KMS-11 (cell line): Measurements from ENCODE around the gene FREM1.

ENCODE experiments used
- H2AFZ ChIP-seq: fragments of 200-600 bp; sonication (generic); 2 replicates; pipeline ENCODE4 v1.6.1; 2016; ENCODE audit warnings: antibody characterized with exemption, mixed run types, low read depth
- H3K27ac ChIP-seq: fragments of 200-600 bp; sonication (generic); 2 replicates; pipeline ENCODE4 v1.6.1; 2016; ENCODE audit warnings: mild to moderate bottlenecking, mixed run types
- H3K27me3 ChIP-seq: fragments of 200-600 bp; sonication (generic); 2 replicates; pipeline ENCODE4 v1.6.1; 2017; ENCODE audit warnings: mild to moderate bottlenecking, low read depth, mixed run types, moderate library complexity; ENCODE audit not compliant: insufficient read depth
- H3K36me3 ChIP-seq: fragments of 200-600 bp; sonication (generic); 2 replicates; pipeline ENCODE4 v1.6.1; 2017; ENCODE audit warnings: mild to moderate bottlenecking, mixed run types; ENCODE audit not compliant: insufficient read depth
- H3K4me1 ChIP-seq: fragments of 200-600 bp; sonication (generic); 2 replicates; pipeline ENCODE4 v1.6.1; 2016; ENCODE audit warnings: mild to moderate bottlenecking, low read depth, mixed run types; ENCODE audit not compliant: poor library complexity, severe bottlenecking
- H3K4me2 ChIP-seq: fragments of 200-600 bp; sonication (generic); 2 replicates; pipeline ENCODE4 v1.7.0; 2016; ENCODE audit warnings: mild to moderate bottlenecking, mixed run types
- H3K4me3 ChIP-seq: fragments of 200-600 bp; sonication (generic); IDR thresholded peaks from 2 replicates; pipeline ENCODE4 v1.6.1; 2017; ENCODE audit warnings: low read depth, low read length, mixed read lengths; ENCODE audit not compliant: insufficient read depth
- H3K79me2 ChIP-seq: fragments of 200-600 bp; sonication (generic); 2 replicates; pipeline ENCODE4 v1.6.1; 2016; ENCODE audit warnings: low read depth, mixed run types; ENCODE audit not compliant: insufficient read depth
- H3K9ac ChIP-seq: fragments of 200-600 bp; sonication (generic); 2 replicates; pipeline ENCODE4 v1.6.1; 2016; ENCODE audit warnings: mild to moderate bottlenecking, mixed run types
- H4K20me1 ChIP-seq: fragments of 200-600 bp; sonication (generic); 2 replicates; pipeline ENCODE4 v1.6.1; 2016; ENCODE audit warnings: mild to moderate bottlenecking, mixed run types; ENCODE audit not compliant: insufficient read depth
- TF ChIP-seq, protein P1 (sequence below): fragments of 200-600 bp; sonication (generic); conservative IDR thresholded peaks from 2 replicates; pipeline ENCODE4 v1.6.1; 2017; ENCODE audit warnings: low read depth, mild to moderate bottlenecking, antibody characterized with exemption, low read length, moderate library complexity, mixed read lengths

Gene FREM1

GRCh38 chr9:14775917-14776316 lies 134.3 kb downstream of the FREM1 start:
- H3K27me3 ChIP-seq = no peaks in the 10 kb centered on the region

GRCh38 chr9:14770592-14770991 lies 139.6 kb downstream of the FREM1 start:
- no peak overlapping the region for H2AFZ ChIP-seq
- H3K9ac ChIP-seq = no peak overlapping the region
- no peaks in the 10 kb centered on the region for H3K36me3 ChIP-seq
- no peak overlapping the region for H3K4me3 ChIP-seq
- H3K27me3 ChIP-seq = no peaks in the 10 kb centered on the region
- no peak overlapping the region for H3K4me2 ChIP-seq
- no peaks in the 10 kb centered on the region for H3K79me2 ChIP-seq
- no peaks in the 10 kb centered on the region for H4K20me1 ChIP-seq
- H3K4me1 ChIP-seq = no peaks in the 10 kb centered on the region
- no peak overlapping the region for H3K27ac ChIP-seq
- TF ChIP-seq, protein P1, sequence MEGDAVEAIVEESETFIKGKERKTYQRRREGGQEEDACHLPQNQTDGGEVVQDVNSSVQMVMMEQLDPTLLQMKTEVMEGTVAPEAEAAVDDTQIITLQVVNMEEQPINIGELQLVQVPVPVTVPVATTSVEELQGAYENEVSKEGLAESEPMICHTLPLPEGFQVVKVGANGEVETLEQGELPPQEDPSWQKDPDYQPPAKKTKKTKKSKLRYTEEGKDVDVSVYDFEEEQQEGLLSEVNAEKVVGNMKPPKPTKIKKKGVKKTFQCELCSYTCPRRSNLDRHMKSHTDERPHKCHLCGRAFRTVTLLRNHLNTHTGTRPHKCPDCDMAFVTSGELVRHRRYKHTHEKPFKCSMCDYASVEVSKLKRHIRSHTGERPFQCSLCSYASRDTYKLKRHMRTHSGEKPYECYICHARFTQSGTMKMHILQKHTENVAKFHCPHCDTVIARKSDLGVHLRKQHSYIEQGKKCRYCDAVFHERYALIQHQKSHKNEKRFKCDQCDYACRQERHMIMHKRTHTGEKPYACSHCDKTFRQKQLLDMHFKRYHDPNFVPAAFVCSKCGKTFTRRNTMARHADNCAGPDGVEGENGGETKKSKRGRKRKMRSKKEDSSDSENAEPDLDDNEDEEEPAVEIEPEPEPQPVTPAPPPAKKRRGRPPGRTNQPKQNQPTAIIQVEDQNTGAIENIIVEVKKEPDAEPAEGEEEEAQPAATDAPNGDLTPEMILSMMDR = no peak

More at GRCh38 chr9:14775917-14776316, 134.3 kb downstream of the FREM1 start:
- Histone ChIP-seq H4K20me1 (no peaks in the 10 kb centered on the region), H3K9ac (no peak overlapping the region), H3K4me2 (no peak overlapping the region), H3K4me3 (no peak overlapping the region), H3K36me3 (no peaks in the 10 kb centered on the region), H3K4me1 (no peaks in the 10 kb centered on the region), H3K79me2 (no peaks in the 10 kb centered on the region), H2AFZ (no peak overlapping the region), H3K27ac (no peak overlapping the region)
- TF ChIP-seq, protein P1 = no peak

- Histone ChIP-seq H3K4me2 (no peak overlapping the region), H3K36me3 (no peaks in the 10 kb centered on the region), H4K20me1 (no peaks in the 10 kb centered on the region), H2AFZ (no peak overlapping the region), H3K4me3 (no peak overlapping the region), H3K27ac (no peak overlapping the region), H3K27me3 (no peaks in the 10 kb centered on the region), H3K9ac (no peak overlapping the region), H3K4me1 (no peaks in the 10 kb centered on the region), H3K79me2 (no peaks in the 10 kb centered on the region)
- TF ChIP-seq, protein P1 = no peak
Observed at GRCh38 chr9:14769230-14769571, 141.0 kb downstream of the FREM1 start.

DNA sequence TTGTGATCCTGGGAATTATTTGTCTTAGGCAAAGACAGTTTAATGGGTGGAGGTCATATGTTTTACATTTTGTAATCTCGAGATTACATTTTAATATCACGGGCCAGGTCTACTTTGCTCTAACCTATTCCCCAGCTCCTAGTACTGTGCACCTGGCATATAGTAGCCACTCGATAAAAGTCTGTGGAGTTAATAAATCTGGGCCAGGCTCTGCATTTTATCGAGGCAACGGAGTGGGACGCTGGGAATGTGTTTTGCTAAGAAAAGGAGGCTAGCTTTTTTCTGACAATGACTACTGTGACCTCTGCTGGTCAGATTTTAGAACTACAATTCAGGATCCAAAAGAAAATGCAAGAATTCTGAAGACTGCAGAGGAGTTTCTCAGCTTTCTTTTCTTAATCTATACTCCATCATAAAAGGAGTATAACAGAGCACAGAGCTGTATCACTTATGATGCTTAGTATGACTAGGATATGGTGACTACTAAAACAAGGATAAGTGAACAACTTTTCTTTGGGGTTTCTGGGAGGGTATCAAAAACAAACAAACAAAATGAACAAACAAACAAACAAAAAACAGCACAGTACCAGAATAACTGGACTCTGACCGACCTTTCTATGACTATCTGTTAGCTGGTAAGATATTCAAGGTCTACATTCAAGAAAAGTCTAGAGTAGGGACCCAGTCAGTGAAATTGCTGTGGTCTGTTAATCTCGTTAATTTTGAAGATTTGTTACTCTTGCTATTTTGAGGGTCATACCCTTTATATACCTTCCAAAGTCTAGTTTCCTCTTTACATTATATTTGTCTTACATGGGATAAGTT lies 141.6 kb downstream of the FREM1 start:
- Histone ChIP-seq H3K4me2 (peak overlapping the region; percentile 41; the same call in 1 of the 2 replicates), H3K4me1 (no peaks in the 10 kb centered on the region), H3K79me2 (no peaks in the 10 kb centered on the region), H3K27me3 (no peaks in the 10 kb centered on the region), H2AFZ (peak overlapping the region; percentile 64), H3K36me3 (no peaks in the 10 kb centered on the region), H4K20me1 (no peaks in the 10 kb centered on the region), H3K9ac (no peak overlapping the region), H3K4me3 (no peak overlapping the region), H3K27ac (no peak overlapping the region)
- TF ChIP-seq, protein P1 = peak; percentile 90
